Cardiac fibroblast (primary cell): ENCODE data around the gene FBXO31.
"Not testable (repeated sequence)": the region's sequence is repeated elsewhere in the genome, so short reads cannot be mapped to it uniquely, and the experiment has no call there.

Experiments used
- DNase-seq, 2 donors: peaks; one replicate each; pipeline versions ENCODE4 v3.0.0 to v3.0.0-alpha.2; 2010; ENCODE audit warnings: low read depth in 2 of 2
- H3K4me3 ChIP-seq, 2 donors: replicated peaks in 1 of 2; 1 replicate in 1 of 2; 2 replicates in 1 of 2; pipeline ENCODE4 v1.5.1; 2011; ENCODE audit warnings: low read depth in 2 of 2, low read length in 2 of 2, mild to moderate bottlenecking in 2 of 2, moderate library complexity in 1 of 2
- TF ChIP-seq, protein P1 (sequence below): IDR thresholded peaks from one replicate; pipeline ENCODE4 v1.5.1; 2011; ENCODE audit warnings: low read depth, mild to moderate bottlenecking, low read length, inconsistent platforms

FBXO31 gene

DNA sequence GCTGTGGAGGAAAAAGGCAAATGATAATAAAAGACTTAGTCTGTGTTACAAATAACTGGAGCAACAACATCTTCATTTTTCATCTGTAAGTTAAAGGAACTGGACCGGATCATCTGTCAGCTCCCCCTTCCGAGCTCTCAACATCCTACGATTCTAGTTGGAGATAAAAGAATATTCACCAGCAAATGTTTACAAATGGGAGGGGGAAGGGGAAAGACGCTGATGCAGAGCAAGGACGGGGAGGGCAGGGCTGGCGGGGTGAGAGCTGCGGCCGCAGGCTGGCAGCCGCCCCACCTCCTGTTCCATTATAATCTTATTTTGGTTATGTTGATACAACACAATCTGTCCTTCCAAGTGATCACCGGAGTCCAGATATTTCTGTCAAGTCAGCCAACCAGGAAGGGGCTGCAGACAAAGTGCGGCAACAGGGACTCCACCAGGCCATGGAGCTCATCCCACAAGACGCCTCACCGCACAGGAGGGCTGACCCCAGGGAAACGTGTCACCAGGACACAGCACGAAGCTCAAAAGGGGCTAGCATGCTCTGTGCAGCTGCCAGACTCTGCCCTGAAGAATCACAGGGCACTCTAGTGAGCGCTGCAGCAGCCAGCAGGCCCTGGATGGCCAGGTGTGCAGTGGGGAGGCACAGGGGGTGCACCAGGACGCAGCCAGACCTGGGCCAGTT lies 19.7 kb downstream of the FBXO31 start:
- peak in 1 of 2 donors; percentile 35 for DNase-seq
- H3K4me3 ChIP-seq: no peak overlapping the region

DNA sequence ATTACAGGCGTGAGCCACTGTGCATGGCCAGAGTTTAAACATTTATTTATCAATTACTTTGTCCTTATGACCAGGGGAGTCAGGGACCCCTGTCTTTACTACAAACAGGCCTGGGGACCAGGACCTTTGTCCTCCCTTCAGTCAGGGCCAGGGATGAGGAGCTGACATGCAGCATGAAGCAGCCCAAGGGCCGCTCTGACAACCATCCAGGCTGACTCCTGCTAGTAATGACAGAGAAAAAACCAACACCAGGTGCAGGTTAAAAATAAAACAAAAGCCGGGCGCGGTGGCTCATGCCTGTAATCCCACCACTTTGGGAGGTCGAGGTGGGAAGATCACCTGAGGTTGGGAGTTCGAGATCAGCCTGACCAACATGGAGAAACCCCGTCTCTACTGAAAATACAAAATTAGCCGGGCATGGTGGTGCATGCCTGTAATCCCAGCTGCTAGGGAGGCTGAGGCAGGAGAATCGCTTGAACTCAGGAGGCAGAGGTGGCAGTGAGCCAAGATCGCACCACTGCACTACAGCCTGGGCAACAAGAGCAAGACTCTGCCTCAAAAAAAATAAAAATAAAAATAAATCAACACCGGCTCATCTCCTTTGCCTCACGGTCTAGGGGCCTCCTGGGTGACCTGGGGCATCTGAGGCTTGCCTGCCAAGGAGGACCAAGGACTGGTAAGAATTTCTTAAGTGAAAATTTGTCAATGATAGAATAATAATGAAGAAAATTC lies 20.6 kb downstream of the FBXO31 start:
- not testable (repeated sequence) for DNase-seq, H3K4me3 ChIP-seq

More for the DNA sequence above, 19.7 kb downstream of the FBXO31 start:
- TF ChIP-seq, protein P1, sequence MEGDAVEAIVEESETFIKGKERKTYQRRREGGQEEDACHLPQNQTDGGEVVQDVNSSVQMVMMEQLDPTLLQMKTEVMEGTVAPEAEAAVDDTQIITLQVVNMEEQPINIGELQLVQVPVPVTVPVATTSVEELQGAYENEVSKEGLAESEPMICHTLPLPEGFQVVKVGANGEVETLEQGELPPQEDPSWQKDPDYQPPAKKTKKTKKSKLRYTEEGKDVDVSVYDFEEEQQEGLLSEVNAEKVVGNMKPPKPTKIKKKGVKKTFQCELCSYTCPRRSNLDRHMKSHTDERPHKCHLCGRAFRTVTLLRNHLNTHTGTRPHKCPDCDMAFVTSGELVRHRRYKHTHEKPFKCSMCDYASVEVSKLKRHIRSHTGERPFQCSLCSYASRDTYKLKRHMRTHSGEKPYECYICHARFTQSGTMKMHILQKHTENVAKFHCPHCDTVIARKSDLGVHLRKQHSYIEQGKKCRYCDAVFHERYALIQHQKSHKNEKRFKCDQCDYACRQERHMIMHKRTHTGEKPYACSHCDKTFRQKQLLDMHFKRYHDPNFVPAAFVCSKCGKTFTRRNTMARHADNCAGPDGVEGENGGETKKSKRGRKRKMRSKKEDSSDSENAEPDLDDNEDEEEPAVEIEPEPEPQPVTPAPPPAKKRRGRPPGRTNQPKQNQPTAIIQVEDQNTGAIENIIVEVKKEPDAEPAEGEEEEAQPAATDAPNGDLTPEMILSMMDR: no peak

DNA sequence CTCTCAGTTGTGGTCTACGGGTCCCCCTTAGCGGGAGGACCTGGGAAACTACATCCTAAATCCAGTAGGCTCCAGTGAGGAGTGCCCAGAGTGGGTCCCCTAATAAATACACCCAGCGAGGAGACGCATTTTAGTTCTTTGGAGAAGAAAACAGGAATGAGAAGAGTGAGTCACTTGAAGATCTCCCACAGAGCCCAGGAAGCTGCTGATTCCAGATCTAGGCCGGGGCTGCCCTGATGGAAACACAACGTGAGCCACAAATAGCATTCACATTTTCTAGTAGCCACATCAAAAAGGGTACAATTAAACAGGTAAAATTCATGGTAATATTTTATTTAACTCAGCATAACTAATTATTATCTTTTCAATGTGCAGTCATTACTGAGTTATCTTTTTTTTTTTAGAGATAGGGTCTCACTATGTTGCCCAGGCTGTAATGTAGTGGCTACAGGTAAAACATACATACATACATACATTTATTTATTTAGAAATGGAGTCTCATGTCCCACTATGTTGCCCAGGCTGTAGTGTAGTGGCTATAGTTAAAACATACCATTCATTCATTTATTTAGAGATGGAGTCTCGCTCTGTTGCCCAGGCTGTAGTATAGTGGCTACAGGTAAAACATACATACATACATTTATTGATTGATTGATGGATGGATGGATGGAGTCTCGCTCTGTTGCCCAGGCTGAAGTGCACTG lies 21.5 kb downstream of the FBXO31 start:
- no peak overlapping the region for H3K4me3 ChIP-seq
- TF ChIP-seq, protein P1: no peak
- no peak for DNase-seq

DNA sequence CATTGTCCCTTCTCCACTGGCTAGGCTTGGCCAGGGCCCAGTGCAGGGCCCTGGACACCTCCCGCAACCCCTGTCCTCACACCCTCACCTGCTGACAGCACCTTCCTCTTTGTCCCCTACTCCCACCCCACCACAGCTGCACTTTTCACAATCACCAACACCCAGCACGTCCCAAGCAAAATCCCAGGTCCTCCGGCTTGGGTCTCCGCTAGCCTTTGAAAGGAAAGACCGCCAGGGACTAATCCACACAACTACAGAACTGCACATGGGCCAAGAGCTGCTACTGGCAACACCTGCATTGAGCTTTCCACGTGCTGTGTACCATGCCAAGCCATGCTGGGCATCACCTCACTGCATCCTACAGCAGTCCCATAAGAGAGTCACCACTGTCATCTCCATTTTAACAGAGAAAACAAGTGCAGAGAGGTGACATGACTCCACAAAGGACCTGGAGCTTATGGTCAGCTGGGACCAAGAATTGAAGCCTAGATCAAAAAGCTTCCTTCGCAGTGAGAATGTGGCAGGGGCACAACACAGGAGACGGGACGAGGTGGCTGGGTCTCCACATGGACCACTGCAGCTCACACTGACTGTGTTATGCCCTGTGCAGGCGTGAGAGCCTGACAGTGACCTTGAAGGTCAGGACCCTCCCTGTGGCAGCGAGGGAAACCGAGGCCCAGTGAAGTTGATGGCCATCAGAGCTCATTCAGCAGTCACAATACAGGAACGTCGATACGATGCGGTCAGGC lies 22.5 kb downstream of the FBXO31 start:
- TF ChIP-seq, protein P1: no peak
- no peak overlapping the region for H3K4me3 ChIP-seq
- DNase-seq: no peak

DNA sequence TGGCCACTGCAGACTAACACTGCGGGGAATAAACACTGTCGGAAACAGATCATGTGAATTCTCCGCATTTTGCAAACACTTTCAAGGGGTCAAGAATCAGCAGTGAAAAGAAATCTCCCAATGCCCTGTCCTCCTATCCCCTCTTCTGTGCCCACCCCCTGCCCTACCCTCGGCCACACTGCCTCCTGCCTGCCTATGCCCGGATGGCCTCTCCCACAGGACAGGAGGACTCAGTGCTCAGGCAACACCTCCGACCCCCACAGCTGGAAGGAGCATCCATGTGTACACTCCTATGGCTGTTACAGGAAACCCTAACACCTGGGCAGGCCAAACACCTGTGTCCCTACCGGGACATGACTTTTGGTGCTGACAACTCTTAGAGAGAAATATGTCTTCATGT lies 24.5 kb downstream of the FBXO31 start:
- H3K4me3 ChIP-seq: no peak overlapping the region
- TF ChIP-seq, protein P1: no peak
- DNase-seq: no peak

DNA sequence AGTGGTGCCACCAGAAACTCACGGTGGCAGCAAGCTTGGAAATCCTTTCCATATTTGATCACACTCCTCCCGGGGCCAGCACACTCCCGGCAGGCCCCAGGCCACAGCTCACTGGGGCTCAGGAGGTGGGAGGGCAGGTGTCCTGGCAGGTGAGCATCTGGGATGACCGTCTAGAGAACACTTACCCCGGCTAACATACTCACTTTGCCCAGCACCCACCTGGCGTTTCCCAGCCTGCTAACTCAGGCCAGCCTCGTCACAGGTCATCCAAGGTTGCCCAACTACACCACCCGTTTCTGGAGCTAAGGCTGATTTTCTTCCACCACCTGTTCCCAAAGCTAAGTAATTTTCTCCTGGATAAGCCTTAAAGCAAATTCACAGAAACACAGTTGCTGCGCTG lies 24.9 kb downstream of the FBXO31 start:
- no peak overlapping the region for H3K4me3 ChIP-seq
- TF ChIP-seq, protein P1: no peak
- DNase-seq: no peak
